GM18907 (cell line): Measurements from ENCODE around the gene TAF9B.
"Not testable (repeated sequence)": the region's sequence is repeated elsewhere in the genome, so short reads cannot be mapped to it uniquely, and the experiment has no call there.

Source experiments
- ATAC-seq: cut with Tn5 transposase; IDR thresholded peaks from one replicate; pipeline ENCODE4 v1.9.1; 2021; ENCODE audit warnings: mild to moderate bottlenecking, moderate library complexity; ENCODE audit not compliant: unreplicated experiment

Gene TAF9B

DNA sequence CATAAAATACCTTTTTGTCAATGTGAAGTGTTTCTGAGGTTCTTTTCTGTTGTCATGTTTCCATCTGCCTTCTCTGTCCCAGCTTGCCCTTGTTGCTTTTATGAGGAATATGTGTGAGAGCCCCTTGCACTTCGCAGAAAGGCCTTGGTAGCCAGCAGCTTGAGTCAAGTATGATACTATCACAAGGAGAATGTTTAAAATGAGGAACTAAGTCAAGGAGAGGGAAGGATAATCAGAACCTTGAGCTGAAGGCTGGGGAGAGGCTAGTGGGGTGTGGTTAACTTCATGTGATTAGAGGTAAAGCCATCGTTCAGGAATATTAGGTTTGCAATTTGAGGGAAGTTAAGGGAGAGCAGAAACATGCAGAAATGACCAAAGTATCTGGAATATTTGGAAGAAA, 22.7 kb downstream of the TAF9B start:
- no peak for ATAC-seq

DNA sequence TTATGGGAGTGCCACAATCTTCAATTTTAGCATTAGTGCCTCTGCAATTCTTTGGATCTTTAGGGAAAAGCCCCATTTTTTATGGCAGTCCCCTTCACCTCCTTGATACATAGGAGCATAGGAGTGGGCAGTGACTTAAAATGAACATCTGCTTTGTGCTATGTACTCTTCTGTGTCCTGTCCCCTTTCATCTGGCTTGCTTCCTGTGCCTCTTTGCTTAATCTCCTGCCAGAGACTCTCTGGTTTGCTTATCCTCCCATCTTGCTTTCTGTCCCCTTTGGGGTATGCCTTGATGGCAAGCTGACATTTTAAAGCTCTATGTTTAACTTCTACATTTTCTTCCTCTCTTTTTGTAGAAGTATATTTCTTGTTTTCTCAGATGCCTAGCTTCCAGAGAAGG, 23.1 kb downstream of the TAF9B start:
- ATAC-seq = no peak

GRCh38 chrX:78111140-78111931, 28.1 kb downstream of the TAF9B start:
- no peak for ATAC-seq

DNA sequence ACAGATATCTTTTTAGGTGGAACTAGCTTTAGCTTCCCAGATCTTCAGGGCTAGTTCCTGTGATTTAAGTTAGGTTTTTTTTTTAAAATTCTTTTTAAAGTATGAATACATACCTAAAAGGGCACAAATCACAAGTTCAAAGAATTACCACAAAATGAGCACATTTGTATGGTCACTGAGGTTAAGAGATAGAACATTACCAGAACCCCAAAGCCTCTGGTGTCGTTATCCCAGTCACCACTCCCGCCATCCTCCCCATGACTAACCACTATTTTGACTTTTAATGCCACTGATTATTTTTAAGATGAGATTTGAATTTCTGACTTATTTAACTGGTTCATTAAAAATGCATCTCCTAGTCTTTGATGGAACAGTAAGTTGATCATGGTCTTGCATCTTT, 30.0 kb downstream of the TAF9B start:
- ATAC-seq = no peak

- no peak for ATAC-seq
Observed at GRCh38 chrX:78106651-78106986, 32.8 kb downstream of the TAF9B start.

DNA sequence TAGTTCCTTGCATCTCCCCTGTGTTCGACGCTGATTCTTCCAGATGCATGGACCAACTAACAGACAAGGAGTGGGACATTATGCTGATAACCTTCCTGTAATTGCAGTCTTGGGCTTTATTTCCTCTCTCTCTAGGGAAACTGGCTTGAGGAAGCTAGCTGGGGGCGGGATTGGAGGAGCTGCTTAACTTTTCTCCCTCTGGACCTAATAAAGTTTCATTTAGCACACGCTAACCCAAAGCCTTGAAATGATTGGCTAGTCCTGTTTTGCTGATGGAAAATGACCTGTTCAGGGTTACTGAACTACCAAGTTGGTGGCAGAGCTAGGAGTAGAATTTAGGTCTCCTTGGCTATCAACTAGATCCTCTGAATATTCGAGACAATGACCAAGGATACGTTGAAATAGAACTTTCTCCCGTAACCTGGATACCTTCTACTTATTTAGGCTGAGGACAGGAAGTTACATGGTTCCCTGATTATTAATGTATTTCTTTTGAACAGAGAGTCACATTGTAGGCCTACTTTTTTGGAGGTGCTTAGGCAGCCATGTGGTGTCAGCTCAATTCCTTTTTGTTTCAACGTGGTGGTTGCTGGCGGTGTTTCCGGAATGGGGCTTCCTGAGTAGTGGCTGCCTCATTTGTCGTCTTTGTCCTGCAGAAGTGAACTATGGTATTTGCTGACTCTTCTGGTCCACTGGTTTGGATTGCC, 33.4 kb downstream of the TAF9B start:
- no peak for ATAC-seq

GRCh38 chrX:78104447-78105176, 34.8 kb downstream of the TAF9B start:
- peak; percentile 36 for ATAC-seq

- peak; percentile 96 for ATAC-seq
Observed at GRCh38 chrX:78103623-78104446, 35.6 kb downstream of the TAF9B start, which contains the start of gene PGK1. Gene PGK1 (plus strand): TSS chrX:78104248. CDS start chrX:78104341, 93 bp downstream.

DNA sequence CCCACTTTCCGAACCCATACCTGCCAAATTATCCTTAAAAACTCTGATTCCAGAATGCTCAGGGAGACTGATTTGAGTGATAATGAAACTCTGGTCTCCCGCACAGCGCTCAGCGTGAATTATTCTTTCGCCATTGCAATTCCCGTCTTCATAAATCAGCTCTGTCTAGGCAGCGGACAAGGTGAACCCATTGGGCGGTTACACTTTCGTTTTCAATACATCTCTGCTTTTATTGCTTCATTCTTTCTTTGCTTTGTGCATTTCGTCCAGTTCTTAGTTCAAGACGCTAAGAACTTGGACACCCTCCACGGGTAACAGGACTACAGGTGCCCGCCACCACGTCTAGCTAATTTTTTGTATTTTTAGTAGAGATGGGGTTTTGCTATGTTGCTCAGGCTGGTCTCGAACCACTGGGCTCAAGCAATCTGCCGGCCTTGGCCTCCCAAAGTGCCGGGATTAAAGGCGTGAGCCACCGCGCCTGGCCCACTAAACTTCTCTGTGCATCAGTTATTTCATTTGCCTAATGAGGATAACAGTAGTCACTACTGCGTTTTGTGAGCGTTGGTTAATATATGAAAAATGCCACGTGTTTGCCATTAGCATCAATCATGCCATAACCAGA, 36.3 kb downstream of the TAF9B start:
- no peak for ATAC-seq

DNA sequence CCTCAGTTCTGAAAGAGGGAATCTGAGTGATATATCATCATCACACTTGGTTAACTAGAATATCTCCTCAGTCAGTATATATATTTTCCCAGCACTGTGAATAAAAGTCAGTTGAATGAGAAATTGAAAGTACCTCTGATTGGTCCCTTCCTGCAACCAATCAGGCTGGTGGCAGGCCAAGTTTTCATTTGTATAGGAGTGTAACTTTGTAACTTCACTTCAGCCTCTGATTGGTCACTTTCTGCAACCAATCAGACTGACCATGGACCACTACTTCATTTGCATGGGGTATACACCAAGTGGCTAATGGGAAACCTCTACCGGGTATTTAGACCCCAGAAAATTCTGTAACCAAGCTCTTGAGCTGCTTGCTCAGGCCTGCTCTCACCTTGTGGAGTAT, 37.4 kb downstream of the TAF9B start:
- ATAC-seq = no peak

DNA sequence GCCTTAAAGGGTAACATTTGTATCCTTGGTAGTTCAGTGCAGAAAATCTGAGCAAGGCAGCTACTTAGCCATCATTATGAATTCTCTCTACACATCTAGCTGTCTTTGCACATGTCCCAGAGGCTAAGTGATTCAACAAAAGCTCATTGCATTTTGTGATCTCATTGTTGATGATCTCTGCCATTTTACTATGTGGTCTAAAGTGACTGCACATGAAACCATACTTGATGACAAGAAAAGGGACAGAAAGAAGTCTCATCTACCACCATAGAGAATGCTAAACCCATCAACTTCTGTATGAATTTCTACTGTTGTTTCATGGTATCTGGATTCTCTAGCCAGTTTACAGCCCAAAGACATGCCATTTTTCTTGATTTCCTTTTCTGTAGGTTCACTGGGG, 41.3 kb downstream of the TAF9B start:
- ATAC-seq = no peak

- ATAC-seq = peak; percentile 90
Observed at GRCh38 chrX:78092296-78092695, 47.2 kb downstream of the TAF9B start.

DNA sequence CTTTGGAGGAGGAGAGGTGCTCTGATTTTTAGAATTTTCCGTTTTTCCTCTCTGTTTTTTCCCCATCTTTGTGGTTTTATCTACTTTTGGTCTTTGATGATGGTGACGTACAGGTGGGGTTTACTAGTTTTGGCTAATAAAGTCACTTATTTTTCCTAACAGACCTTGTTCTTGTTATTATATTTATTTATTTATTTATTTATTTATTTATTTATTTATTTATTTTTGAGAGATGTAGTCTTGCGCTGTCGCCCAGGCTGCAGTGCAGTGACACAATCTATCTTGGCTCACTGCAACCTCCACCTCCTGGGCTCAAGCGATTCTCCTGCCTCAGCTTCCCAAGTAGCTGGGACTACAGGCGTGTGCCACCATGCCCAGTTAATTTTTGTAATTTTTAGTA, 58.0 kb downstream of the TAF9B start:
- ATAC-seq = not testable (repeated sequence)
